ENCODE data around the gene RGP1.

DNA sequence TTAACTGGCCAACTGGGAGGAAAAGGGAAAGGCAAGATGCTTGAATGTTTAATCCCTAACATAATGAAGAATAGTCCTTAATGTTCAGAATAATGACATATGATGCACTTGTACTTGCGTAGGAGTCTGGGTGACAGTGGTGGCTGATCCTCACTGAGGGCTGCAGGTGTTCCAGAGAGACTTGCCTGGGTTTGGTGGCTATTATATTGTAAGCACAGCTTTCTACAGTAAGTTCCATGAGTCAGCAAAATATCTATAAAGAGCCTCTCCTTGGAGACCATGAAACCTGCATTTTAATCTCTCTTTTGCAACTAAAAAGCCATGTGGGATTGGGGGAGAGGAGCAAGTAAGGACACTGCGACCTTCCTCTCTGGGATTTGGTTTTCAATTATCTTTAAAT is 40.5 kb downstream of the RGP1 start:
- no peak for TF ChIP-seq YY1 (IDR thresholded peaks at IDR 0.05; ENCODE audit: insufficient read depth, insufficient read length)
- TF ChIP-seq SUZ12 (IDR thresholded peaks at IDR 0.05; ENCODE audit: extremely low read depth, insufficient read depth, insufficient read length), result no peak
- TF ChIP-seq ZNF274 (IDR thresholded peaks at IDR 0.05; ENCODE audit: low read depth, low read length), result no peak
